Muscle of leg (tissue), 11 donors: Measurements from ENCODE around the gene FAM13A. TPM values are rescaled to one million over a fixed set of nuclear protein-coding genes. Genes with fewer than 3 reads are reported as not detected.

Experiments used
- DNase-seq: peaks from one replicate; pipeline ENCODE4 v3.0.0; 2013
- H3K27ac ChIP-seq: one replicate; pipeline ENCODE4 v1.5.1; 2013; ENCODE audit warnings: mild to moderate bottlenecking, low read length, control low read depth
- H3K27me3 ChIP-seq: one replicate; pipeline ENCODE4 v1.6.1; 2013; ENCODE audit warnings: low read length; ENCODE audit not compliant: control insufficient read depth, insufficient read depth
- H3K36me3 ChIP-seq: one replicate; pipeline ENCODE4 v1.6.1; 2013; ENCODE audit warnings: low read length; ENCODE audit not compliant: control insufficient read depth, insufficient read depth
- H3K4me1 ChIP-seq: one replicate; pipeline ENCODE4 v1.6.1; 2013; ENCODE audit warnings: low read length; ENCODE audit not compliant: control insufficient read depth, insufficient read depth
- H3K4me3 ChIP-seq: one replicate; pipeline ENCODE4 v1.5.1; 2013; ENCODE audit warnings: low read length, control low read depth
- H3K9me3 ChIP-seq: replicated peaks from 2 replicates; pipeline ENCODE4 v1.6.1; 2013; ENCODE audit warnings: low read depth, low read length; ENCODE audit not compliant: control insufficient read depth
- WGBS: methylation state at CpG from one replicate; pipeline ENCODE4 v1.1.5; 2013; ENCODE audit warnings: missing lambda C conversion rate; ENCODE audit not compliant: insufficient coverage; 5-methylcytosine and 5-hydroxymethylcytosine counted together
- polyA plus RNA-seq, 8 donors: library from polyadenylated mRNA; unstranded; fragments of 120-200 nt; gene quantifications; one replicate each; pipeline versions ENCODE4 v1.2.1 to v1.2.3, GENCODE V29; 2013; ENCODE audit warnings: inconsistent platforms in 1 of 8, low replicate concordance in 1 of 8; ENCODE audit not compliant: insufficient read length in 8 of 8, insufficient read depth in 1 of 8
- total RNA-seq: library from RNA; stranded (reverse); fragments of 120-200 nt; gene quantifications from one replicate; pipeline ENCODE4 v1.2.4, GENCODE V29; 2013

FAM13A gene
- total and polyA plus RNA-seq, 9 donors = 23.8 to 40.2 (median 29.7) TPM

DNA sequence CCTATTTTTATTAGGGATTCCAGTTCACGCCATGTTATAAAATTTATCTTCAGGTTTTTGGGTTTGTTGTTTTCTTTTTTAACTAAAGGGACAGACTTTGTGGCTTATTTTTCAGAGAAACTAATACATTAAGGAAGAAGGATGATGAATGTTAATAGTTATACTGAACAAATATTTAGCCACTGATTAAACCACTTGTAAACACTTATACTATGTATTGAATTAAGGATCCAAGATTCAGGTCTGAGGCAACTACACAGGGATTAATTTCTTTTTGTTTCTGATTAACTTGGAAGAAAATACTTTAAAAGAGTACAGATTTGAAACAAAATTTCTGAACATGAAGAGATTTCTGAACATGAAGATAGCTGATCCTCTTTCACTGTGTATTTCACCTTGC is 276.6 kb downstream of the FAM13A start:
- H3K4me1 ChIP-seq = no peaks in the 10 kb centered on the region
- no peaks in the 10 kb centered on the region for H3K9me3 ChIP-seq
- H3K27ac ChIP-seq = no peak overlapping the region
- H3K36me3 ChIP-seq = peaks cover 9% of the 10 kb centered on the region
- no peaks in the 10 kb centered on the region for H3K27me3 ChIP-seq
- no peak overlapping the region for H3K4me3 ChIP-seq
- no peak for DNase-seq
- no CpG with 5 or more reads among the region's 1 CpG for whole genome bisulfite sequencing

DNA sequence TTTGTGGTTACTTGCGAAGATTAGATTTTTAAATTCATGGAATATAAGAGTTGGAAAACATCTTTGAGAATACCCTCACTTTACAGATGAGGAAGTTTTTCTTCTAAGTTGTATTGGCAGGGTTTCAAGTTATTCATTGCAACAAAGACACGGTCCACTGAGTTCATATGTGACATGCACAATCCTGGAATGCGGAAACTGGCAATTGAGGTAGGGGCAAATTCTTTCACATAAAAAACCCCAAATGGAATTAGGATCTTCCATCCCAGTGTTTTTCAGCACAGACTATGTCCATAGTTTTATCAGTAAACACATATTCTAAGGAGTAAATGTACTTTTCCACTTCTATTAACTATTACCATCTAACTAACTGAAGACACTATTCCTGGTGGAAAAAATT is 277.6 kb downstream of the FAM13A start:
- H3K4me3 ChIP-seq = no peak overlapping the region
- H3K36me3 ChIP-seq = peaks cover 8% of the 10 kb centered on the region
- H3K9me3 ChIP-seq = no peaks in the 10 kb centered on the region
- H3K4me1 ChIP-seq = no peaks in the 10 kb centered on the region
- no peak overlapping the region for H3K27ac ChIP-seq
- H3K27me3 ChIP-seq = no peaks in the 10 kb centered on the region
- DNase-seq = peak; percentile 24
- WGBS = no CpG with 5 or more reads among the region's 3 CpGs

DNA sequence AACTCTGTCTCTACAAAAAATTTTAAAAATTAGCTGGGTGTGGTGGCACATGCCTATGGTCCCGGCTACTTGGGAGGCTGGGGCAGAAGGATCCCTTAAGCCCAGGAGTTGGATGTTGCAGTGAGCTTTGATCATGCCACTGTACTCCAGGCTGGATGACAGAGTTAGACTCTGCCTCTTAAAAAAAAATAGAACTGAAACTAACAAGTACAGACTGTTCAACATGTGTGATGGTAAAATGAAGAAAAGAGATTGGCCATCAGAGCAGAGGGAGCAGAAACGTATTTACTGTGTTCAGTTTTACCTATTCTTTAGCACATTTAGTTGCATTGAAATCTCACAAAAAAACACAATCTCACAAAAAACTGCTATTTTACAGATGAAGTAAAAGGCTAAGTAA is 281.5 kb downstream of the FAM13A start:
- Histone ChIP-seq H3K9me3 (no peaks in the 10 kb centered on the region), H3K27me3 (no peaks in the 10 kb centered on the region), H3K36me3 (peaks cover 12% of the 10 kb centered on the region), H3K4me3 (no peak overlapping the region), H3K27ac (no peak overlapping the region), H3K4me1 (no peaks in the 10 kb centered on the region)
- no peak for DNase-seq
- WGBS = no CpG with 5 or more reads among the region's 2 CpGs

DNA sequence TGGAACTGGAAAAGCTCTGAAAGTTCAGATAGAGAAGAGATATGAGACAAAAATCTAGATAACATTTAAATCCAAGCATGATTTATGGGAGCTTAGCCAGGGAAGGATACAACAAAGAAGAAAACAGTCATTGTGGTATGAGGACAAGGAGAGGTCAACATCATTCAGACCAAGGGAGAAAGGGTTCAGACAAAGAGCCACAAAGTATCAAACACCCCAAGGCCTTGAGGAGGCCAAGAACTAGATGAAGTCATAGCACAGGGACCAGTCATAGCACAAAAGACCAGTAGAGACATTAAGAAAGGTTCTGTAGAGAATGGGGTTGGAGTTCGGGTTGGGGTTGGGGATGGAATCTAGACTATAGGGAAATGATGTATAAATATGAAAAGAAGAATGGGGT is 282.0 kb downstream of the FAM13A start:
- Histone ChIP-seq H3K4me1 (no peaks in the 10 kb centered on the region), H3K36me3 (peaks cover 12% of the 10 kb centered on the region), H3K27ac (no peak overlapping the region), H3K4me3 (no peak overlapping the region), H3K9me3 (no peaks in the 10 kb centered on the region), H3K27me3 (no peaks in the 10 kb centered on the region)
- WGBS = 100% methylated on average over 1 of the region's 1 CpG
- no peak for DNase-seq

DNA sequence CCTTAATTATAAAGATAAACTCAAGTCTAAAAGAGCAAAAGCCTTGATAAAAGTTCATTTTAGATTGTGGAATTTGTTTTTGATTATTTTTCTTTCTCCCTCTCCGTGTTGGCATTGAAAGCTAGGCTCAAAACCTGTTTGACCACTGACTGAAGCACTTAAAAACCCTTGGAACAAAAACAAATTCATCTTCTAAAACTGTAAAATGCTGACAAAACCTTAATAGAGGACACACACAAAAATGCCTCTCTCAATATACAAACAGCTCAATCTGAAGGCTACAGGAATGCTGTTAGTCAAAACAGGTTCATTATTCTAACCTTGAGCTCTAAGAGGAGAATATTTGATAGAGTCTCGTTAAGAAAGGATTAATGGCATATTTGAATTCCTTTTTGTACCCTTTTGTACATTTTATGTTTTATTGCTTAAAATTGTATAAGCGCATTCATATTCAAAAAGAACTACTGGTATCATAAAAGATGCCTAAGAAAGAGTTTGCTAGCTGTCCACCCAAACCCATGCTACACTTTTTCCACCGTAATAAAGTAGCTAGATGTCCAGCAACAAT is 285.0 kb downstream of the FAM13A start:
- no peak for DNase-seq
- H3K27me3 ChIP-seq = no peaks in the 10 kb centered on the region
- H3K36me3 ChIP-seq = peaks cover 8% of the 10 kb centered on the region
- no peak overlapping the region for H3K27ac ChIP-seq
- 100% methylated on average over 1 of the region's 4 CpGs for WGBS
- no peaks in the 10 kb centered on the region for H3K4me1 ChIP-seq
- H3K4me3 ChIP-seq = no peak overlapping the region
- no peaks in the 10 kb centered on the region for H3K9me3 ChIP-seq

DNA sequence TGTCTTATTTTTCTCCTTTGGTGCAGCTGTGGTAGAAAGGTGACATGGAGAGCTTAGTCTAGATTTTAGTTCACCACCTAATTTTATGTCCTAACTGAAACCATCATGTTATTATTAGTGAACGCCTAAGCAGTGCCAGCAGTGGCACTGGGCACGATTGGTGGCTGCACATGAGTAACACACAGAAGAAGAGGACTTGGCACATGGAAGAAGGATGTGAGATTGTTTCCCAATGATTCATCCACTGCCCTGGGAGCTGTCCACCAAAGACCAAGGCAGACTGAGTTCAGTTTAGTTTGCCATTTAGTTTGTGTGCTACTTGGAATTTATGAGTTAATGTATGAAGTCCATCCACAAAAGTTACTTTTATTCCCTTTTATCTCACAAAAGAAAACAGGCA is 291.3 kb downstream of the FAM13A start:
- no peak overlapping the region for H3K4me3 ChIP-seq
- H3K9me3 ChIP-seq = no peaks in the 10 kb centered on the region
- H3K4me1 ChIP-seq = no peaks in the 10 kb centered on the region
- H3K27me3 ChIP-seq = no peaks in the 10 kb centered on the region
- peaks cover 4% of the 10 kb centered on the region for H3K36me3 ChIP-seq
- DNase-seq = peak; percentile 51
- no peak overlapping the region for H3K27ac ChIP-seq
- WGBS = no CpG with 5 or more reads among the region's 2 CpGs

DNA sequence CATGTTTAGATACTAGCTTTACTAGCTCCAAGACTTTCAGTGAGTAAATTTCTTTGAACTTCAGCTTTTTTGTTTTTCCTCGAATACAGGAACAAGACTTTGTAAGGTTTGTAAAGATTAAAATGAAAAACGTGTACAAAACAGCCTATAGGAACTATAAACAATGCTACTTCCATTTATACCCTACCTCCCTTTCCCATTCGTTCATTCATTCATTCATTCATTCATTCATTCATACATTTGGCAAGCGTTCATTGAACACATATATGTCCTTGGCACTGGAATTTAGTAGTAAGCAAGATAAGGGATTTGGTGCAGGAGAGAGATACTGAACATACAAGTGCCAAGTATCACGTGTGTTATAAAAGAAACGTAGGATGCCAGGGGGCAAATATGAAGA is 293.9 kb downstream of the FAM13A start:
- Histone ChIP-seq H3K27ac (no peak overlapping the region), H3K4me3 (no peak overlapping the region), H3K27me3 (no peaks in the 10 kb centered on the region), H3K4me1 (peaks cover 8% of the 10 kb centered on the region), H3K9me3 (no peaks in the 10 kb centered on the region), H3K36me3 (peaks cover 6% of the 10 kb centered on the region)
- WGBS = 80% methylated on average over 2 of the region's 6 CpGs
- no peak for DNase-seq

DNA sequence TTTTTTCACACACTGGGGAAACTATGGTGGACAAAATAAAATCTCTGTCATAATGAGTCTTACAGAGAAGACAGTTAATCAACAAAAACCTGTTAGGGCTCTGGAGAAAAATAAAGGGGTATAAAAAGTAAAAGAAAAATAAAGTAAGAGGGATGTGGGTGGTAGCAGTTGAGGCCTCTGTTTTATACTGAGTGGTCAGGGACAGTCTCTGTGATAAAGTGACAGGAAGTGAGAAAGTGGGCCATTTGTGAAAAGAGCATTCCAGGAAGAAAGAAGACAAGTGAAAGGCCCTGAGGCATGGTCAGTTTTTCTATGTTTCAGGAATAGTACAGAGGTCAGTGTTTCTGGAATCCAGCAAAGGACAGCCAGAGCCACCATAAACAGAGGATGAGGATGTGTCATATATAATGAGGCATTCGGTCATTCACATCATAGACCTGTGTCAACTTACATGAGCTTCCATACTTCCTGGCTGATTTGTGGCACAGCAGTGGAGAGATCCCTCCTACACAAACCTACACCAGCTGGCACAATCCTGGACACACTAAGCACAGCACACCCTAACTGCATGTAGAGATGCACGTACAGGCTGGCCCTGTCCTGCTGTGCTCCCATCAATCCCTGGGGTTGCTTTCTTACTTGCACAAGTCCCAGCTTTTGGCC is 295.0 kb downstream of the FAM13A start:
- WGBS = no CpG with 5 or more reads among the region's 2 CpGs
- no peaks in the 10 kb centered on the region for H3K27me3 ChIP-seq
- no peaks in the 10 kb centered on the region for H3K9me3 ChIP-seq
- peaks cover 8% of the 10 kb centered on the region for H3K4me1 ChIP-seq
- DNase-seq = no peak
- H3K27ac ChIP-seq = no peak overlapping the region
- H3K36me3 ChIP-seq = peaks cover 10% of the 10 kb centered on the region
- no peak overlapping the region for H3K4me3 ChIP-seq

DNA sequence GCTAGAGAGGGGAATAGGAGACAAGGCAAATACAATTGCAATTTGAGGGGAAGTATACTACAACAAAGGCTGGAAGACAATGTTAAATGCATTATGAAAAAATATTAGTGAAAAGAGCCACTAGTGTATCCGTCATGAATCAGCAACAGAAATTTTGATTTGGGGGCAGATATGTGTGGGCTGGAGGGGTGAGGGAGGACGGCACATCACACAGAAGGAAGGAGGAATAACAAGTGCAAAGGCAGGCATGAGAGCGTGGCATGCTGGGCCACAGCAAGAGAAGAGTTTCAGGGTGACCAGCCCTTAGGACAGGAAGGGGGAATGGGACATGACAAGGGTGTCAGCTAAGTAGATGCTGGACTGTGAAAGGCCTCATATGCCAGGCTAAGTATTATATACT is 295.6 kb downstream of the FAM13A start:
- Histone ChIP-seq H3K9me3 (no peaks in the 10 kb centered on the region), H3K27me3 (no peaks in the 10 kb centered on the region), H3K4me3 (no peak overlapping the region), H3K36me3 (peaks cover 10% of the 10 kb centered on the region), H3K4me1 (peaks cover 8% of the 10 kb centered on the region), H3K27ac (no peak overlapping the region)
- no peak for DNase-seq
- WGBS = 90% methylated on average over 3 of the region's 3 CpGs

DNA sequence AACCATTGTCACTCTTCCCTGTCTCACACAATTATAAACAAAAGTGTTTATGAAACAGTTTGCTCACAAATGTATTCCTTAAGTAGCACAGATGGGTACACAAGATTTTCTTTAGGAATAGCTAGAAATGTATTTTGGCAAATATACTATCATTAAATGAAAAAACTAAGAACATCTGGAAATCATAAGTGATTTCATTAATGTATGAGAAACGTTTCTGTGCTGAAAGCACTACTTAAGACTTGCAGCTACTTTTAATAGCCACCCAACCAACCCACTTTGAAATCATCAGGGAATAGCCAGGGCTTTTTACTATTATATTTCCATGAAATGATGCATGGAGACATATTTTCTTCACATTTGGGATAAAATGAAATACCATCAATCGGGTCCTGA is 297.1 kb downstream of the FAM13A start:
- H3K27ac ChIP-seq = peak overlapping the region; percentile 78

More for the DNA sequence above, 297.1 kb downstream of the FAM13A start:
- no peaks in the 10 kb centered on the region for H3K9me3 ChIP-seq
- DNase-seq = peak; percentile 73
- peaks cover 10% of the 10 kb centered on the region for H3K36me3 ChIP-seq
- no CpG with 5 or more reads among the region's 2 CpGs for WGBS
- no peaks in the 10 kb centered on the region for H3K27me3 ChIP-seq
- H3K4me1 ChIP-seq = peaks cover 8% of the 10 kb centered on the region
- no peak overlapping the region for H3K4me3 ChIP-seq
